Fibroblast of upper back skin (primary cell): Measurements from ENCODE around the gene PHETA1.
A peak's percentile ranks its signal among the peaks of the same experiment; 100 is the strongest.
"Not testable (repeated sequence)": the region's sequence is repeated elsewhere in the genome, so short reads cannot be mapped to it uniquely, and the experiment has no call there.

Source experiments
- DNase-seq: peaks from one replicate; pipeline ENCODE4 v3.0.0-alpha.2; 2013

The PHETA1 gene

DNA sequence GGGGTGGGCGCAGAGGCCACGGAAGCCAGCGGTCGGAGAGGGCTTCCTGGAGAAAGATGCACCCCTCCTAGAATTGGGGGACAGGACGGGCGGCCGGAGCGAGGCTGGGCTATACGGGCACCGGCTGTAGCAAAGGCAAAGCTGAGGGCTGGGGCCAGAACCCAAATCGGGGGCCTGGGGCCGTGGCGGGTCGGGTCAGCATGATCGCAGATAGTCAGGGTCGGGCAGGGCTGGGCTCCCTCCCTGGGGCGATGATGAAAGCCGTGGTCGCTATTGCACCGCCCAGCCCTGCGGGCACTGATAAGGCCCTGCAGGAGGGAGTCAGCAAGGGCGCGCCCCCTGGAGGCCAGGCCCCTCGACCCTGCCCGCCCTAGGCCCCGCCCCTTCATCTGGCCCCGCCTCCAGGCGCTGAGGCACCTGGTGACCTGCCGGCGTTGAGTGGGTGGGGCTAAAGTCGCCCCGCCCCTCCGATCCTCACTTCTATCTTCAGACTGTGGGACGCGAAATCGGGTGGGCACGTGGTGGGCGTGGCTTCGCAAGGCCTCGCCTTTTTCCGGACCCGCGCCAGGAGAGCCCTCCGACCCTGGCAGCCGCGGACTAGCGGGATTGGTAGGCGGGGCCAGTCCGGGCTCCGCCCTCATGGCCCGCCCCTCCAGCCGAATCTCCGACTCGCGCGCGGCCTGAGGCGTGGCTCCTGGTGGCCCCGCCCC lies 36.4 kb upstream of the PHETA1 start:
- DNase-seq, result peak; percentile 94

DNA sequence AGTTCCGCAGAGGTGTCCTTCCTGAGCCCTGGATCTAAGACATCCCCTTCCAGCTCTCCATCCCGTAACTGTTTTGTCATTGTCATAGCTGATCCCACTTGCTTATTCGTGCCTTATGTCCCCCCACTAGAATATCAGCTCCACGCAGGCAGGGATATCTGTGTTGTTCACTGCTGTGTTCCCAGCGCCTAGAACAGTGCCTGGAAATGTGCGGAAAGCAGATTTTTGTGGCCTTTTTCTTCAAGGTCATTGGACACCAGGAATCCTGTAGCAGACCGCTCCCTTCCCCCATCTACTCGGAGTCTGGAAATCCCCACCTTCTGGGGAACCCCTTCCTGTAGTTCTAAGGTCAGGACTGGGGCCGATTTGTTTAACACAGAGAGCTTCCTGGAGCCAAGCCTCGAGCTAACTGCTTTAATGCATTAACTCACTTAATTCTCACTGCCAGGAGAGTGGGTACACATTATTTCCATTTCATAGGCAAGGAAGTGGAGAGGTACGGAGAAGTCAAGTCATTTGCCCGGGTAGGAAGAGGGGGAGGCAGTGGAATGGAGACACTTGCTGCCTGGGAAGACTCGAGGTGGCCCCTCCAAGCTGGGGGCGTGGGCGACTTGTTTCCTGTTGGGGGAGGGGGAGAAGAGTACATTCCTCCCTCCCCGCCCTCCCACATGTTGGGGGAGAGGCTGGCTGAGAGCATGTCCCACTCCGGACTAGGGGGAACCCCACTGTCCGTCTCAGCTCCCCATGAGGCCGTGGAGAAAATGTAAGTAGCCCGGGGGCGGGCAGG lies 35.7 kb upstream of the PHETA1 start:
- DNase-seq, result peak; percentile 52

DNA sequence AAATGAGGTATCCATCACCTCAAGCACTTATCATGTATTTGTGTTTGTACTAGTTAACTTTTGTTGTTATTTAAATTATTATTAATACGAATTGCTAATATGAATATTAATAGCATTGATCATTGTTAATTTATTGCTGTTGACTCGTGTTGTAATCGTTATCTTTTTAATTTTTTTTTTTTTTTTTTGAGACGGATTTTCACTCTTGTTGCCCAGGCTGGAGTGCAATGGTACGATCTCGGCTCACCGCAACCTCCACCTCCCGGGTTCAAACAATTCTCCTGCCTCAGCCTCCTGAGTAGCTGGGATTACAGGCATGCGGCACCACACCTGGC lies 33.6 kb upstream of the PHETA1 start:
- not testable (repeated sequence) for DNase-seq

DNA sequence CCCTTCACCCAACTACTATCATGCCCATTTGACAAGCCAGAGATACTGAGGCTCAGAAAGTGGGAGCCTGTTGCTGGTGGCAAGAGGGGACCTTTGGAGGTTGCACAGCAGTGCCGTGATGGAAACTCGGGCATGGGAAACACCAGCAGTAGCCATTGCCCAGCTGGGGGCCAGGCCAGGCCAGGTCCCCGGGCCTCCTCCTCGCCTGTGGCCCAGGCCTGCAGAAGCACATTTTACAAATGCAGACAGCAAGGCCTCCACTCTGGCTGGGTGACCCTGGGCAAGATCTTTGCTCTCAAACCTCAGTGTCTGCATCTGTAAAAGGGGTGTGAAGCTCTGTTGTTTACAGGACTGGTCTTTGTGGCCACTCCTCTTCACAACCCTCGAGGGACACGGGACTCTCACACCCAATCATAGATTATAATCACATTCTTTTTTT lies 32.3 kb upstream of the PHETA1 start:
- DNase-seq, result no peak

DNA sequence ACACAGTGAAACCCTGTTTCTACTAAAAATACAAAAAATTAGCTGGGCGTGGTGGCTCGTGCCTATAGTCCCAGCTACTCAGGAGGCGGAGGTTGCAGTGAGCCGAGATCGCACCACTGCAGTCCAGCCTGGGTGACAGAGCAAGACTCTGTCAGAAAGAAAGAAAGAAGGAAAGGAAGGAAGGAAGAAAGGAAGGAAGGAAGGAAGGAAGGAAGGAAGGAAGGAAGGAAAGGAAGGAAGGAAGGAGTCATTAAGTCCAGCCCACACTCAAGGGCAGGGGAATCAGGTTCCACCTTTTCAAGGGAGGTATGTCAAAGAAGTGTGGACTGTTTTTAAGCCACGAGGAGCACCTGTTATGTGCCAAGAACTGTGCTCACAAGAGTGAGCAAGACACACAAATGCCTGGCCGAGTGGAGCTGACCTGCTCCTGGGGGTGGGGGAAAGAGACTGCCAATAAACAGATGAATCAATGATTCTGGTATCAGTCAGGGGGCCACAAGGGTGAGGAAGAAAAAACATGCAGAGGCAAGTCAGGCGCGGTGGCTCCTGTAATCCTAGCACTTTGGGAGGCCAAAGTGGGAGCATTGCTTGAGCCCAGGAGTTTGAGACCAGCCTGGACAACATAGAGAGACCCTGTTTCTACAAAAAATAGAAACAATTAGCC lies 31.0 kb upstream of the PHETA1 start:
- DNase-seq, result not testable (repeated sequence)

DNA sequence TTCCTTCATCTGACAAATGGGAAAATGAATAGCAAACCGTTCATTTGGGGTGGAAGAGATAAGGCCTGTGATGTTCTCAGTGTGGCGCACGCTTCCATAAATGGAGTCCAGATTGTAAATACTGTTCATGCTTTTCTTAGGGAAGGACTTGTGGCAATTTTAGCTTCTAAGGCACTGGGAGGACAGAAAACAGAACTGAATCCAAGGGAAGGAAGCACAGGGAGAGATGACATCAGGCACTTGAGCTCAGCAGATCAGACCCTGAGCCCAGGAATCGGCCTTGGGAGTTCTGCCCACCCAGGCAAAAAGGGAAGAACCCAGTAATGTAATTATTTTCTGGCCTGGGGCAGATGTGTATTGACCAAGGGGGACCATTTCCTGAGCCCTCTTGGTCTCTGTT lies 29.6 kb upstream of the PHETA1 start:
- DNase-seq, result no peak

DNA sequence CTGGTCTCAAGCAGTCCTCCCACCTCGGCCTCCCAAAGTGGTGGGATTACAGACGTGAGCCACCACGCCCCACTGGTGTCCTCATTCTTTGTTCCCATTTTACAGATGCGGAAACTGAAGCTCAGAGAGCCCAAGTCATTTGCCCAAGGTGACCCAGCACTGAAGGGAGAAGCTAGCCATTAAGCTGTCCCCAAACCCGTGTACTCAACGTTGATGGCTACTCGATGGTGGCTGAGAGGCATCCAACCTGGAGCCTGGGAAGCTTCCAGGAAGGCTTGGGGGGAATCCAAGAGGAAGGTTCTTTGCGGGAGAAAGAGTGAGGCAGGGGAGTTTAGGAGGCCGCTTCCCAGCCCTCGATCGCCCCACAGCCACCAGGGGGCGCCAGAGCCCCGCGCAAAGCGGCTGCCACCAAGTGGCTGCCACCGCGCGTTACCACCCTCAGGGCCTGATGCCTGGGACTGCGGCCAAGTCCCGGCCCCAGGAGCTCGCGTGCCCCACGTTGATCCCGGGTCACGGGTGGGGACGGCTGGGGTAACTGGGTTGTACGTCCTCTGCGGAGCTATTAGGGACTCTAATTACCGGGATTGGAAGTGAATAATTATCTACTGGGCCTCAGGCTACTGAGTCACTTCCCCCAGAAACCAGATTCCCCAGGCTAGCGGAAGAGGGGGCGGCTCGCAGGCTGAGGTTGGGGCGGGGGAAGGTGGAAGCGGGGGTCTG lies 28.0 kb upstream of the PHETA1 start:
- peak; percentile 72 for DNase-seq

DNA sequence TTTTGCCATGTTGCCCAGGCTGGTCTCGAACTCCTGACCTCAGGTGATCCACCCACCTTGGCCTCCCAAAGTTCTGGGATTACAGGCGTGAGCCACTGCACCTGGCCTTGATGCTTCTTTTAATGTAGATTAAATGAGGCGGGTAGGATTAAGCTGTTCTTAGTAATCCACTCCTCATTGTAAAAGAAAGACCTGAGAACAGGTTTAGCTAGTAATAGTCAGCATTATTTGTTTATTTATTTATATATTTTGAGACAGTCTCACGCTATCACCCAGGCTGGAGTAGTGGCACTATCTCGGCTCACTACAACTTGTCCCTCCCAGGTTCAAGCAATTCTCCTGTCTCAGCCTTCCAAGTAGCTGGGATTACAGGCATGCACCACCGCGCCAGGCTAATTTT lies 27.4 kb upstream of the PHETA1 start:
- not testable (repeated sequence) for DNase-seq

DNA sequence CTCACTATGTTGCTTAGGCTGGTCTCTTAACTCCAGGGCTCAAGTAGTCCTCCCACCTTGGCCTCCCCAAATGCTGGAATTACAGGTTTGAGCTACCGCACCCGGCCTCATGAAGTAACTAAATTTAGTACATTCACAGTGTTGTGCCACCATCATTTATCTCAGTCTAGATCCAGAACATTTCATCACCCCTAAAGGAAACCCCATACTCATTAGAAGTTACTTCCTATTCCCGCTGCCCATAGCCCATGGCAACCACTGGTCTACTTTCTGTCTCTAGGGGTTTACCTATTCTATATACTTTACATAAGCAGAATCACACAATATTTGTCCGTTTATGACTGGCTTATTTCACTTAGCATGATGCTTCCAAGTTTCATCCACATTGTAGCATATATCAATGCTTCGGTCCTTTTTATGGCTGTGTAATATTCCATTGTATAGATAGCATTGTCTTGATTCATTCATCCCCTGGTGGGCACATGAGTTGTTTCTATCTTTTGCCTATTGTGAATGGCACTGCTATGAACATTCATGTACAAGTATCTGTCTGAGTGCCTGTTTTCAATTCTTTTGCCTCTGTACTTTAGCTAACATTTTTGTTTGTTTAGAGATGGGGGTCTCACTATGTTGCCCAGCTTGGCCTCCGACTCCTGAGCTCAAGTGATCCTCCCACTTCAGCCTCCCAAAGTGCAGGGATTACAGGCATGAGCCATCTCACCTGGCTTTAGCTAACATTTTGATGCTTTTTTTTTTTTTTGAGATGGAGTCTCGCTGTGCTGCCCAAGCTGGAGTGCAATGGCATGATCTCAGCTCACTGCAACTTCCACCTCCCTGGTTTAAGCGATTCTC lies 26.7 kb upstream of the PHETA1 start:
- no peak for DNase-seq

DNA sequence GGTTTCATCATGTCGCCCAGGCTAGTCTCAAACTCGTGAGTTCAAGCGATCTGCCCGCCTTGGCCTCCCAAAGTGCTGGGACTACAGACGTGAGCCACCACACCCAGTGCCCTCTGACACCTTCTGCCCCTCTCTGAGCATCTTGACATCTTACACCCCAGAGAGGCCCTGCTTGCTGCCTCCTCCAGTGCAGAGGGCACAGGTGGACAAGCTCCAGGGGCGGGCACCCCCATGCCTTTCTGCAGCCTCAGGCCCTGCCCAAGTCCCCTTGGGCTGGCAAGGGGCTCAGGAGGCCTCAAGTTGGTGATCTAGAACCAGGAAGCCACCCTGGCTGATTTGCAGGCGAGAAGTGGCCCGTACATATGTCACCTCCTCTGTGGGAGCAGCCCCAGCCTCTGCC lies 25.6 kb upstream of the PHETA1 start:
- no peak for DNase-seq

DNA sequence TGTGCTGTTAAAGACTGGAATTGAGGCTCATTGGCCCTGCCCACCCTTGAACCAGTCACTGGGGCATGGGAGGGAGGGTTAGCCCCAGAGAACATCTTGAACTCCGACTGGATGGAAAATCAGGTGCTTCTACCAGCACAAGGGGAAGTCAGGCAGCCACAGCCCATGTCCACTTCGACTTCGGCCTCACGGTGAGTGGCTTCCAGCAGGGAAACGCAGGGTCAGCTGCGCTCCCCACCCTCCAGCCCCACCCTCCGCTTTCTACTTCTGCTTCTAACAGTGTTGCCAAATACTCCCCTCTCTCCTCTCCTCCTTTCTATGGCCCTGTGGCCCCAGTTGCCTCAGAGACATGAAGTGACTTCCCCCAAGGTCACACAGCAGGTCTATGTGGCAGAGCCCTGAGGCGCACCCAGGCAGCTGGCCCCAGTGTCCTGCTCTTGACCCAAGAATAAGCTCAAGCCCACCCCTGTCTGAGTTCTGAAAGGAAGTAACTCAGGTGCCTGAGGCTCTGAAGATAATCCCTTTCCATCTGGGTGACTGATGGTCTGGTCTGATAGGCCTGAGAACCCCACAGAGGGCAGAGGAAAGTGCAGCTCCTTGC lies 24.9 kb upstream of the PHETA1 start:
- DNase-seq, result no peak

DNA sequence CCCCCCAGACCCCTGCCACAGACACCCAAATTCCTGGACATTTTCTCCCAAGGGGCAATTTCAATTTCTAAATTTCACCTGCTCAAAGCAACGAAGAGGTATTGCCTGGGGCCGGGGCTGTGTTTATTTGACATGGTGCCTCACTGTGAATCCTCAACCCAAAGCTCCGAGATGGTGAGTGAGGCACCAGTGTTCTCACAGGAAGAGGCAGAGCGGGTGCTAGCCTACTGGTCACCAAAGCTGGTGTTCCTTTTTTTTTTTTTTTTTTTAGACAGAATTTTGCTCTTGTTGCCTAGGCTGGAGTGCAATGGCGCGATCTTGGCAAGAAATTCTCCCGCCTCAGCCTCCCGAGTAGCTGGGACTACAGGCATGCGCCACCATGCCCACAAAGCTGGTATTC lies 22.0 kb upstream of the PHETA1 start:
- no peak for DNase-seq

DNA sequence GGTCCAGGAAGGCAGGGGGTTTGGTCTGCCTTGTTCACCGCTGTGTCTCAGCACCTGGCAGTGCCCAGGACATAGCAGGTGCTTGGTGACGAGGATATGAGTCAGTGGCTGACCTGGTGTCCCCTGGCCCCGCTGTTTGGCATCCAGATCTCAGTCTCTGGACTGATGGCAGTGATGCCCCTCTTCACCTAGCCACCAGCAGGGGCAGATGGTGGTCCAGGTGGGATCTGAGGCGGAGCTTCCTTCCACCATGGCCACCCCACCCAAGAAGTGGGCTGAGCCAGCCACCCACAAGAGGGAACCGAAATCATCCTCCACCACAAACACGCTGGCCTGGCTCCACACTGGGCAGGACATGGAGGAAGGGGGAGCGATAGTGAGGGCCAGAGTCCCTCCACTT lies 20.7 kb upstream of the PHETA1 start:
- no peak for DNase-seq

DNA sequence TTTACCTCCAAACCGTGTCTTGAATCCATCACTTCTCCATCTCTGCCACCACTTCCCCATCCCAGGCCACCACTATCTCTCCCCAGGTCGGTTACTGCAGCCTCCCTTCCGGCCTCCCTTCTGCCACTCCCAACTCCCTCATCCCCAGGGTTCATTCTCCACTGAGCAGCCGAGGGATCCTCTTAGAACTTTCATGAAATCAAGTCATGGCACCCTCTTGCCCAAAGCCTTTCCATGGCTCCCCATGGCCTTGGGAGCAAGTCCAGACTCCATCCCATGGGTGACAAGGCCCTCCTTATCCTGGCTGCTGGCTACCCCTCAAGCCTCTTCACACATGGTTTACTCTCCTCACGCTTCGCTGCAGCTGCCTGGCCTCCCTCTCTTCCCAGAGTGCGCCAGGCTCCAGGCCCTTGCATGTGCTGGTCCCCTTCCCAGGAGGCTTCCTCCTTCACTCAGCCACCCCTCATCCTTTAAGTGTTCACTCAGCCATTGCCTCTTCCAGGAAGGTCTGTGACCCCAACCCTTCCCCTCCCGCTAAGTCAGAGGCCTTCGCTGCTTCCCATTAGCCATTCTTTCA lies 18.9 kb upstream of the PHETA1 start:
- DNase-seq, result no peak

DNA sequence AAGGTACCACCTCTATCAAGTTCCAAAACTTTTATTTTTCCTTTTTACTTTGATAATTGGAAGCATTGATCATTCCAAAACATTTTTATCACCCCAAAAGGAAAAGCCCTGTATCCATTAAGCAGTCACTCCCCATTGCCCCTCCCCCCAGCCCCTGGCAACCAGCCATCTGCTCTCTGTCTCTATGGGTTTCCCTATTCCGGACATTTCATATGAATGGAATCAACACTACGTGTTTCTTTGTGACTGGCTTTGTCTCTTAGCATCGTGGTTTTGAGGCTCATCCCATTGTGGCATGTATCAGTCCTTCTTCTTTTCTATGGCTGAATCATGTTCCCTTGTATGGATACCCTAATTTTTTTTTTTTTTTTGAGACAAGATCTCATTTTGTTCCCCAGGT lies 18.0 kb upstream of the PHETA1 start:
- DNase-seq, result peak; percentile 49

DNA sequence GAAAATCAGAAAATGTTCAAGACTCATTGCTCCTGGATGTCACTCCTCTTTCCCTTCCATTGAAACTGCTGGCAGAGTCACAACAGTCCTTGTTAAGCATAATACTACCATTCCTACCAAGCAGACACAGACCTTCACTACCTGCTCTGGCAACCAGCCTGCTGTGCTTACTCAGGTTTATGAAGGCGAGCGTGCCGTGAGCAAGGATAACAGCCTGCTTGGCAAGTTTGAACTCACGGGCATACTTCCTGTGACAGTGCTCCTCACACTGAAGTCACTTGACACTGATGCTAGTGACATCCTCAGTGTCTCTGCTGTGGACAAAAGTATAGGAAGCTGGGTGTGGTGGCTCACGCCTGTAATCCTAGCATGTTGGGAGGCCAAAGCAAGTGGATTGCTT lies 15.7 kb upstream of the PHETA1 start:
- DNase-seq, result no peak

DNA sequence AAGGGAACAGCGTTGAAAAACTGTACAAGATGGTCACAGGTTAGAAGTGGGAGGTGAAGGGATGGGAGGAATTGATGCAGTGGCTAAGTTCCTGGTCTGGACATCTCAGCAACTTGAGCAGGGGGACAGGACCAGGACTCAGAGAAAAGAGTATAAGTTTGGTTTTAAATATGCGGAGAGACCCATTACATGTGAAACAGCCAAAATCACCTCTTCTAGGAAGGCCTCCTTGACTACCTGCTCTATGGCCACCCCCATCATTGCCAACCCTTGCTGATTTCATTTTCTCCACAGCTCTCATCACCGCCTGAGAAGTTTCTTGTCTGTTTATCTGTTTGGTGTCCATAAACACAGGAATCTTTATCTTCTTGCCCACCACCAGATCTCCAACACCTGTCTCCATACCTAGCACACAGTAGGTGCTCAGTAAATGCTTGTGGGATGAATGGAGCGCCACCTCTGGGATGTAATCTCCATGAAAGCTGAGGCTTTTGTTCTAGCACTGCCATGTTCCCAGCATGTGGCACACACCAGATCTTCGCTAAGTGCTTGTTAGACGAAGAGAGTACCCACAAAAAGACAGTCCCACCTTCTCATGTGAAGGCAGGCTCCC lies 11.2 kb upstream of the PHETA1 start:
- no peak for DNase-seq

DNA sequence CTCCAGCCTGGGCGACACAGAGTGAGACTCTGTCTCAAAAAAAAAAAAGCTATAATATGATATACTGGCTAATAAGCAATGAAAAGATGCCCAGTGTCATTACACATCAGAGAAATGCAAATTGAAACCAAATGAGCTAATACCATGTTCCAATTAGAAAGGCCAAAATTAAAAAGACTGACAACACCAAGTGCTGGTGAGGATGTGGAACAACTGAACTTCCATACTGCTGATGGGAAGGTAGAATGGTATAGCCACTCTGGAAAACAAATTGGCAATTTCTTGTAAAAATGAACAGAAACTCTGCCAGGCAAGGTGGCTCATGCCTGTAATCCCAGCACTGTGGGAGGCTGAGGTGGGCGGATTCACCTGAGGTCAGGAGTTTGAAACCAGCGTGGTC lies 8.5 kb upstream of the PHETA1 start:
- DNase-seq, result no peak

DNA sequence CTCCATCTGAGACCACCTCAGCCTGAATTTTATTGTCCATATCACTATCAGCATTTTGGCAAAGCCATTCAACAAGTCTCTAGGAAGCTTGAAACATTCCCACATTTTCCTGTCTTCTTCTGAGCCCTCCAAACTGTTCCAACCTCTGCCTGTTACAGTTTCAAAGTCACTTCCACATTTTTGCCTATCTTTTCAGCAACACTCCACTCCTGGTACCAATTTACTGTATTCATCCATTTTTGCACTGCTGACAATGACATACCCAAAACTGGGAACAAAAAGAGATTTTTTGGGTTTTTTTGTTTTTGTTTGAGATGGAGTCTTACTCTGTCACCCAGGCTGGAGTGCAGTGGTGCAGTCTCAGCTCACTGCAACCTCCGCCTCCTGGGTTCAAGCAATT lies 4.3 kb upstream of the PHETA1 start:
- not testable (repeated sequence) for DNase-seq

DNA sequence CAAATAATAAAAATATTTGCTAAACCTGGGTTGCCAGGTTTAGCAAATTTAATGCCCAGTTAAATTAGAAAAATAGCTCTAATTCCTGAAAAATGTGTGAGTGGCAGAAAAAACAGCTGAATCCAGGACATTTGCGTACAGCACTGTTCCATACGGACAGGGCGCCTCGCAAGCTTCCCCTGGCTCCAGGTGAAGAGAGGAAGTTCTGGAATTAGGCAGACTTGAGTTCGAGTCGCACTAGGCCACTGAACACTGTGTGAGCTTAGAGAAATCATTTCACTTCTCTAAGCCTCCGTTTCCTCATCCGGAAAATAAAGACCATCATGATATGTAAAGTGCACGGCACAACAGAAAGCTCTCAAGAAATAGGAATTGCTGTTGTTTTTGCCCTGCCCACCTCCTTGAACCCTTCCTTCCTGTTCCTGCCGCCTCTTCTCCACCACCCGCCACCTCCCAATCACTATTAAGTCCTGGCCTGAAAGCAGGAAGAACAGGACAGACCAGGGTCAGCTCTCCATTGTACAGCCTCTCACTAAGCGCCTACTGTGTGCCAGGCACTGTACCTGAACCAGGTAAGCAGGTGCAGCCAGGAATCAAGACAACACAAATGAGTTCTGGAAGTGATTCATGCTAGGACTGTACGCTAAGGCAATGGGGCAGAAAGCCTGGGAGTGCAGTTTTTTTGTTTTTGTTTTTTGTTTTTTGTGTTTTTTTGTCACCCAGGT lies 763 bp upstream of the PHETA1 start:
- DNase-seq, result no peak
